HepG2 (cell line): ENCODE data around the gene LRRC8E.

Source experiments
- ATF3 ChIP-seq: sonication (generic); formaldehyde crosslinking; IDR thresholded peaks from 2 replicates; pipeline ENCODE4 v1.4.0; 2020; ENCODE audit warnings: missing genetic modification reagents
- BCLAF1 ChIP-seq: fragments of 450-650 bp; IDR thresholded peaks from 2 replicates; pipeline ENCODE4 v1.6.1; 2017; ENCODE audit warnings: mild to moderate bottlenecking
- CREB3 ChIP-seq: sonication (generic); formaldehyde crosslinking; IDR thresholded peaks from 2 replicates; pipeline ENCODE4 v1.5.0; 2020; ENCODE audit warnings: missing genetic modification reagents
- CTCF ChIP-seq: sonication (generic); formaldehyde crosslinking; IDR thresholded peaks from 2 replicates; pipeline ENCODE4 v1.5.0; 2020; ENCODE audit warnings: mild to moderate bottlenecking, missing genetic modification reagents, moderate library complexity
- FOXA1 ChIP-seq, 2 experiments: fragments of 450-650 bp in 1 of 2; sonication (generic) in 1 of 2; formaldehyde crosslinking in 1 of 2; IDR thresholded peaks; 2 replicates each; pipeline versions ENCODE4 v1.4.0 to v1.6.1; 2016 to 2020; ENCODE audit warnings: missing genetic modification reagents in 1 of 2
- FOXM1 ChIP-seq: sonication (generic); formaldehyde crosslinking; IDR thresholded peaks from 2 replicates; pipeline ENCODE4 v1.5.0; 2020; ENCODE audit warnings: missing genetic modification reagents
- MXD1 ChIP-seq: sonication (generic); formaldehyde crosslinking; IDR thresholded peaks from 2 replicates; pipeline ENCODE4 v1.4.0; 2020; ENCODE audit warnings: mild to moderate bottlenecking, missing genetic modification reagents
- SMC3 ChIP-seq: IDR thresholded peaks from 2 replicates; pipeline ENCODE4 v1.6.1; 2011; ENCODE audit warnings: low read length, improper control_type of control experiment
- USF2 ChIP-seq, 2 experiments: sonication (generic) in 1 of 2; formaldehyde crosslinking in 1 of 2; IDR thresholded peaks; 2 replicates each; pipeline versions ENCODE4 v1.5.1 to v1.6.1; 2011 to 2020; ENCODE audit warnings: borderline replicate concordance in 1 of 2, low read depth in 1 of 2, low read length in 1 of 2, mild to moderate bottlenecking in 1 of 2, missing genetic modification reagents in 1 of 2, moderate library complexity in 1 of 2
- ZBTB33 ChIP-seq: sonication (generic); formaldehyde crosslinking; IDR thresholded peaks from 2 replicates; pipeline ENCODE4 v1.4.0; 2020; ENCODE audit warnings: missing genetic modification reagents
- ZSCAN21 ChIP-seq: sonication (generic); formaldehyde crosslinking; IDR thresholded peaks from 2 replicates; pipeline ENCODE4 v1.8.0; 2022; ENCODE audit warnings: mild to moderate bottlenecking, missing genetic modification reagents, moderate library complexity, borderline replicate concordance

- TF ChIP-seq CREB3 (CRISPR knock-in tag) (no peak), ATF3 (CRISPR knock-in tag) (no peak), CTCF (CRISPR knock-in tag) (no peak), MXD1 (no peak), ZSCAN21 (CRISPR knock-in tag) (no peak), ZBTB33 (CRISPR knock-in tag) (no peak), FOXA1 (IDR thresholded peaks at IDR 0.05) (no peak), FOXA1 (CRISPR knock-in tag; IDR thresholded peaks at IDR 0.05) (no peak), BCLAF1 (no peak), SMC3 (no peak), FOXM1 (CRISPR knock-in tag) (no peak), USF2 (IDR thresholded peaks at IDR 0.05; ENCODE audit: low read depth, low read length) (no peak), USF2 (CRISPR knock-in tag; IDR thresholded peaks at IDR 0.05; ENCODE audit: borderline replicate concordance) (no peak)
Measured at GRCh38 chr19:7924651-7925170, 36.4 kb downstream of the LRRC8E start.
